ENCODE measurements around the gene MAPK6. TPM values are rescaled to one million over a fixed set of nuclear protein-coding genes. Genes with fewer than 3 reads are reported as not detected.

MAPK6 gene
- 22.1 TPM for total RNA-seq

GRCh38 chr15:52018693-52019393 lies at the start of gene MAPK6:
Gene MAPK6 (plus strand): TSS chr15:52019219. CDS start chr15:52046461, 27,242 bp downstream.

GRCh38 chr15:51971375-51972133 lies 47.5 kb upstream of the MAPK6 start, which contains the start of gene LEO1:
Gene LEO1 (minus strand): TSS chr15:51971778. CDS start chr15:51971745, 33 bp downstream.

Other genes with a start within 250 kb of the MAPK6 start
- 40.0 TPM for gene TMOD3, start 189.6 kb upstream of the MAPK6 start, total RNA-seq
- gene LEO1, start 47.4 kb upstream of the MAPK6 start, total RNA-seq: 11.4 TPM
- gene BCL2L10, start 93.6 kb downstream of the MAPK6 start, total RNA-seq: 1.1 TPM
- gene GNB5, start 172.2 kb downstream of the MAPK6 start, total RNA-seq: 32.5 TPM